Activated T-helper 1 cell treated with Interleukin-2 at 50 U/mL for 16 hours (primary cell): Measurements from ENCODE around the gene COL27A1.

Source experiments
- DNase-seq: peaks from one replicate; pipeline ENCODE4 v3.0.0-alpha.2; 2020; ENCODE audit warnings: low read depth

The COL27A1 gene

GRCh38 chr9:114206221-114206789 is 51.0 kb downstream of the COL27A1 start:
- no peak for DNase-seq

DNA sequence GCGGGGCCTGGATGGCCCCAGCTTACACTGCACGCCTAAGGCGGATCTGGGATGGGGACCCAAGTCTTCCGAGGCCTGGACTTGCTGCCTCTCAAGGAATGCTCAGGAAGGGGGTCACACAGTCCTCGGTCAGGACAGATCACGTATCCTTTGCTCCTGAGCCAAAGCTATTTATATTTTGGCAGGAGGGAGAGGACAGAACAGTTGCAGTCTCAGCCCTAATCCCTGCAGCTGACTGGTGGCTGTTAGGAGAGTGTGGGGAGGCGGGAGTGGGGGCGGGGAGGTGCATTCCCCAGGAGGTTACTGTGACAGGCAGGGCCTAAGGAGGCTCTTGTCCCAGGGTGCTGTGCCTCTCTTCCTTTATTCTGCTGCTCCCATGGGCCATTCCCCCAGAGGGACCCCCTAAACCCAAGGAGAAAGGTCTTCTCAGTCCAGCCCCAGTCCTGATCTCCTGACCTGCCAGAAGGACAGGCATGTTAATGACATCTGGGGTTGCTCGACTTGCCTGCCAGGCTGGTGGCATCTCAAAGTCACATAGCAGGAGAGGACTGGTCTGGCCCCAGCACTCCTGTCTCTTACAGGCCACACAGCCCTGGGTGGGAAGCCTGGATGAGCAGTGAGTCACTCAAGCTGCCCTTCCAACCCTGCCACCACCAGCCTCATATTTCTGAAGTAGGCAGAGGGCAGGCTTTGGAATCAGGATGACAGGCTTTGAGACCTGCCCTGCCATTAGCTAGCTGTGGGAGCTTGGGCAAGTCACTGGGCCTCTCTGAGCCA is 51.9 kb downstream of the COL27A1 start:
- no peak for DNase-seq

DNA sequence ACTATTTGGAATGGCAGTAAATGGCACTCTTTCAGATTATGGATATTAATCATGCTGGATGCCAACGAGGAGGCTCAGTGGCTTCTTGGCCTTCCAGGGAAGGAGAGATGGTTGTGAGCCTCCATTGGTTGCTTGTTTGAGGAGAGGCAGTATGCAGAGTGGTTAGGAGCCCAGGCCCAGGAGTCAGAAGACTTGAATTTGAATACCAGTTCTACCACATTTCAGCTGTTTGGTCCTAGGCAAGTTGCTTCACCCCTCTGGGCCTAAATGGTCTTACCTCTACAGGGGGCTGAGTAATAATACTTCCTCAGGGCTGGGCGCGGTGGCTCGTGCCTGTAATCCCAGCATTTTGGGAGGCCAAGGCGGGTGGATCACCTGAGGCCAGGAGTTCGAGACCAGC is 52.5 kb downstream of the COL27A1 start:
- DNase-seq = no peak

DNA sequence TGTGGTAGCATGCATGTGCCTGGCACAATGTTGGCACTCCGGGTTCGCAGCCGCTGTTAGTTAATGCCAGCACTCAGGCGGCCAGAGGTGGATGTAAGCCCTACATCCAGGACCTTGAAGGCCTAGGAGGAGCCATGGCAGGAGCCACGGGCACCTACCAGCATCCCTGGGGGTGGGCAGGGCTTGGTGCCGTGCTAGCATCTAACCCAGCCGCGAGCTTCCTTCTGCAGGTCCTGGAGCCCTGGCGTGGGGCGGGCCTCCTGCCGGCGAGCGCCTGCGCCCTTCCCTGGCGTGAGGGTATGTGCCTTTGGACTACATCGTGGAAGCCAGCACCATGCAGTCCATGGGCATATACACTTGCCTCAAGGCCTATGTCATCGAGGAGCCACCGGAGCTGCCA is 53.8 kb downstream of the COL27A1 start:
- no peak for DNase-seq

DNA sequence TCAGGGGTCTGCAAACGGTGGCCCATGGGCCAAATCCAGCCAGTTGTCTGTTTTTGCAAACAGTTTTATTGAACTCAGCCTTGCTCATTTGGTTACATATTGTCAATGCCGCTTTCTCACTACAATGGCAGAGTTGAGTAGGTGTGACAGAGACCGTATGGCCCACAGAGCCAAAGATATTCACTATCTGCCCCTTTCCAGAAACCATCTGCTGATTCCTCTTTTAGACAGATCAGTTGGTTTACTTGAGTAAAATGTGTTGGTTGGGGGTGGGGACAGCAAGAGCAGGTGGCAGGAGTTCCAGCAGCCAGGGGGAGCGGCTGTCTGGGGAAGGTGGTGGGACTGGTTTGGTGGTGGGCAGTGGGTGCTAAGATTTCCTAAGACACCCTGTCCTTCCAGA is 54.8 kb downstream of the COL27A1 start:
- no peak for DNase-seq

- DNase-seq = no peak
These were observed 55.4 kb downstream of the COL27A1 start for GRCh38 chr9:114210691-114211276.

DNA sequence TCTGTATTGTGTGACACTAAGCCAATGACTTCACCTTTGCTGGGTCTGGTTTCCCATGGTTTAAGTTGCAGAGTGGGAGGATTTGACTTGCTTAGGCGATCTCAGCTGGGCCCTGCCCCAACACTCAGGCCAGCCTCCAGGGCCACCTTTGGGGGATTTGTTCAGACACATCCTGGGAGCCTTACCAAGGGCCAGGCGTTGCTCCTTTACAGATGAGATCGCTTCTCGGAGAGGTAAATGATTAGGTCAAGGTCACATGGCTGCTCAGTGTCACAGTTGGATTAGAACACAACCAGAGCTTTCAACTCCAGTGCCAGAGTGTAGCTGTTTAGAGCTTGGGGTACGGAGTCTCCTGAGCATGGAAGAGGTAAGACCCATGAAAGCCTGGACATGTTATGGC is 57.5 kb downstream of the COL27A1 start:
- no peak for DNase-seq

DNA sequence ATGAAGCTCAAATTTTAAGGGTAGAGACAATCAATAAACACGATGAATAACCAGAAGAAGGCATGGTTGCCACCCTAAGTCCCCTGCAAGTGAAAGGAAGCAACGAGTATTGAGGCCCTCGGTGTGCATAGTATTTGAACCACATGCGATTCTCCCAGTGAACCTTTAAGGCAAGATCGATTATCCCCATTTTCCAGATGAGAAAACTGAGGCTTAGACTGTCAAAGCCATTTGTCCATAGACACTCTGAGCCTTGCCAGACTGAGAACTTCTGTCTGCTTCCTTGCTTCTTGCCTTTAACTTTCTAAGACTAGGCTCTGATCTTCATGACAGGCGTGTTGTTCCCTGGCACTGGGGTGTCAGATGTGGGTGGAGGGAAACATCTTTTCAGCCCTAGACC is 58.2 kb downstream of the COL27A1 start:
- DNase-seq = no peak

DNA sequence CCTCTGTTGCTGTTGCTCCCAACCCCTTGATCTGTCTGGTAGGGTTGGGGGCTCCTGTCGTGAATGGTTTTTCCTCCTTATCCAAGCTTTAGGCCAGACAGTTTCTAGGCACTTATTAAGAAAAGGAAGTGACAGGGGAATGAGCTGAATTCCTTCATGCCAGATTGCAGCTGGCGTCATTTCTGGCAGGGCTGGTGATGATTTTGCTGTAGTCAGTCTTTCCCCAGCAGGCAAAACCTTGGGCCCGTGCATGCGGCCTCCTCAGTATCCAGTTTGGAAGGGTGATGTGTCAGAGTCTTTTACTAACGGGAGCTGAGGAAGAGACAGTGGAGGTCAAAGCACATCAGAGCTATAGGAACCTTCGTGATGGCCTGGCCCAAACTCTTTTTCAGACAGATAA is 58.8 kb downstream of the COL27A1 start:
- no peak for DNase-seq

- no peak for DNase-seq
These were observed 59.5 kb downstream of the COL27A1 start for GRCh38 chr9:114214686-114215414.

GRCh38 chr9:114216081-114216480 is 60.7 kb downstream of the COL27A1 start:
- DNase-seq = no peak

DNA sequence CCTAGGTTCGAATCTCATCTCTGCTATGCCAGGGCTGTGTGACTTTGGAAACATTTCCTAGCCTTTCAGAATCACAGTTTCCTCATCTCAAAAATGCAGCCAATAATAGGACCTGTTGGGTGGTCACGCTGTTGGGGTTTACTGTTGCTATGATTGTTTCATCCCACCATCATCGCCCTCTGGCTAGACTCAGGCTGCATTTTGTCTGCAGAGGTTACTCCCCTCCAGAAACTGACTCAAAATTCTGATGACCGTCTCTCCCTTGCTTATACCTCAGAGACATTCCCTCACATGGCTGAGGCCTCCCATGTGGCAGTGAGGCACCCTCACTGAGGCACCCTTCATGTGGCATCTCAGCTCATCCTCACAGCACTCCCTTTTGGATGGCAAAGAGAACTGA is 61.6 kb downstream of the COL27A1 start:
- no peak for DNase-seq

GRCh38 chr9:114218264-114219120 is 63.2 kb downstream of the COL27A1 start:
- DNase-seq = no peak

DNA sequence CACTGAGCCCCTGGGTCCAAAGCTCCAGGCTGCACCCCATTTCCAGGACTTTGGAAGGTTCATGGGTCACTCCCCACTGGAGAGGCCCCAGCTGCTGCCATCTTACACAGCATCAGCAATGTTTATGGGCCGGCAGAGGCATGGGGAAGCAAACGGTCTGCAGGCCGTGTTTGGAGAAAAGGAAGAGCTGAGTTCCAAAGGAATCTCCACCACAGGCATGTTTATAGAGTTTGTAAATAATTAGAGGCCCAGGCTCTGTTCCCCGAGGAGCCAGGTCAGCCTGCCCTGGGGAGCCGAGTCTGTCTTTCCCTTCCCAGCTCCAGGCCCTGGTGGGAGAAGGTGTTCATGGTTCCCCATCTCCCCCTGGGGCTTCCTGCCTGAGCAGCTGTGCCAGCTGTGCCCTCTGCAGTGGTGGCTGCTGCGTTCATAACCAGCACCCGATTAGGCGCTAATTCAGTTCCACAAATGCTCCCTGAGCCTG is 64.8 kb downstream of the COL27A1 start:
- DNase-seq = no peak

DNA sequence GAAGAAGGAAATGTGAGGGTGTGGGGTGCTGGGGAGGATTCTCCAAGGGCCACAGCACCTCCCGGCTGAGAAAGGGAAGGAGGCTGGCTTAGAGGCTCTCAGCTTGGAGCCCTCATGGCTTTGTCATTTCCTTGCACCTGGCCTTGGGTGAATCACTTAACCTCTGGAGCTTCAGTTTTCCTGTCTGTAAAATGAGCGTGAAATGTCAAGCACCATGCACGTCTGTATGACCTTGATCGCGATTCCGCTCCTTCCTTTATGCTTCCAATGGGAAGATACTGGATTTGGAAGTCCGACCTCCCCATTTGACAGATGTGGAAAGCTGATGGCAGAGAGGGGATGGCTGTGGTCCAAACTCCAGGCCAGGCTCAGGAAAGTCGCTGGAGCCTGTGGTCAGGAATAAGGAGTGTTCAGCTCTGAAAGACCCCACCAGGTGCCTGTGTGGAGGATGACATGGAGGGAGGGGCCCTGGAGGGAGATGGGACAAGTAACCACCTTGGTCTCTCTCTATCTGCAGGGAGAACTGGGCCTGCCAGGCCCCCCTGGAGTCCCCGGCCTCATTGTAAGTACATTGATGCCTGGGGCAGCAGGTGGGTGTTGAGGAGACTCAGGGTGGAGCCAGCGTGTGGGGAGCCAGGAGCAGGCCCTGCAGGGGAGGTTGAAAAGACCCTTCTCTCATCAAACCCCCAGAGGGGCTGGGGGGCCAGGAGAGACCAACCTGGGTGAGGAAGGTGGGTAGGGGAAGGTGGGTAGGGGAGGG is 66.5 kb downstream of the COL27A1 start:
- DNase-seq = no peak

- no peak for DNase-seq
These were observed 68.4 kb downstream of the COL27A1 start for GRCh38 chr9:114223564-114224246.

DNA sequence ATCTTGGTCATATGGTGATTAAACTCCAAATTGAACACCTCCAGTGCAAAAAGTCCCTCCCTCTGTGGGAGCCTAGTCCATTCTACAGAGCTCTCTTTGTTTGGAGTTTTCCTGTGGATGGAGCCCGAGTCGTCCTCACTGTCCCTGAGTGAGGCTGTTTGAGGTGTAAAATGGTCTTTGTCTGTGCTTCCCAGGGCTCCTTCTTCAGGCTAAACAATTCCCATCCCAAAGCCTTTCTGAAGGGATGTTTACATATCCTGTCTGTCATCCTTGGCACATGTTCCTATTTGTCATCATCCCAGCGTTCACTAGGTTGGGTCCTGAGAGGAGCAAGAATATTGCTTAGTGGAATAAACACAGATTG is 68.9 kb downstream of the COL27A1 start:
- DNase-seq = no peak

DNA sequence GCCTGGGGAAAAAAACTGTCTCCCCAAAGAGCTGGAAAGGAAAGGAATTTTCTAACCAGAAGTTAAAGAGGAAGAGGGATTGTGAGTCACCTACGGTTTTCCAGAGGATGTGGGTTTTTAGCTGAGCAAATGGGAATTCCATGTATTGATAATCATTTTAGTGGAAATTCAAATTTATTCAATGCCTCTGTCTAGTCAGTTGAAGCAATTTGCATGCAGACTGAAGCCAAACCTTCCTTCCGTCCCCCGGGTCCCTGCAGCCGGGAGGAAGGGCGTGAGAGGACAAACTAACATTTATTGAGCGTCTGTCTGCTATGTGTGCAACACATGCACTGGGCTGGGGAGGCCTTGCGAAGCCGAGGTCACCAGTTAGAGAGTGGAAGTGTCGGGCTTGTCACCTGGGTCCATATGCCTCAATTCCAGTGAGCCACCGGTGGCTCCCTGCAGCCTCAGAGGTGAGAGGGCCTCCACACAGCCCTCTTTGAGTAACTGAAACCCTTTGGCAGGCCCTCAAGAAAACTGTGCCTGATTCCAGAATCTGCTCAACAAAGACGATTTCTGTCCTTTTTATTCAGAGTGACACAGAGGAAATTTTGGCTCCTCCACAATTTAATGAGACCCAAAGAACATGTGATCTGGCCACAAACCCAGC is 70.3 kb downstream of the COL27A1 start:
- no peak for DNase-seq

- no peak for DNase-seq
These were observed 71.1 kb downstream of the COL27A1 start for GRCh38 chr9:114226246-114227055.
